ENCODE results near the gene SLC27A5. TPM values are rescaled to one million over a fixed set of nuclear protein-coding genes. Genes with fewer than 3 reads are reported as not detected.

Gene SLC27A5
- total and polyA plus RNA-seq, 2 of the 13 experiments (the other 11 are each of a cell fraction or from before 2014, with no cell fraction given): 30.3 to 40.2 TPM

- TF ChIP-seq PAWR (CRISPR knock-in tag; IDR thresholded peaks at IDR 0.05; ENCODE audit: borderline replicate concordance) (no peak), GLI4 (CRISPR knock-in tag; IDR thresholded peaks at IDR 0.05; ENCODE audit: borderline replicate concordance) (peak; percentile 75; the same call in 1 of the 2 replicates), MLXIP (CRISPR knock-in tag; IDR thresholded peaks at IDR 0.05; ENCODE audit: borderline replicate concordance) (0 out of 2 replicates have a peak, but pooled peaks have one; percentile 55), KLF16 (CRISPR knock-in tag; IDR thresholded peaks at IDR 0.05) (peak in 1 of 2 experiments; percentile 85; a peak in 2 of 4 replicates), DPF2 (CRISPR knock-in tag; IDR thresholded peaks at IDR 0.05; ENCODE audit: borderline replicate concordance, low read depth) (no peak), ZNF503 (CRISPR knock-in tag; IDR thresholded peaks at IDR 0.05) (peak; percentile 65; the same call in 1 of the 2 replicates), RFXANK (CRISPR knock-in tag; IDR thresholded peaks at IDR 0.05) (peak; percentile 55; the same call in 1 of the 2 replicates), ISL2 (CRISPR knock-in tag; IDR thresholded peaks at IDR 0.05) (peak; percentile 59), ZKSCAN1 (IDR thresholded peaks at IDR 0.05; ENCODE audit: low read length) (no peak), ZNF7 (CRISPR knock-in tag; IDR thresholded peaks at IDR 0.05) (no peak), ZNF124 (CRISPR knock-in tag; IDR thresholded peaks at IDR 0.05) (no peak), SALL1 (CRISPR knock-in tag; IDR thresholded peaks at IDR 0.05) (peak; percentile 49; the same call in 1 of the 2 replicates), ZSCAN20 (CRISPR knock-in tag; IDR thresholded peaks at IDR 0.05; ENCODE audit: borderline replicate concordance) (peak; percentile 49; the same call in 1 of the 2 replicates), ZNF121 (CRISPR knock-in tag; IDR thresholded peaks at IDR 0.05) (0 out of 2 replicates have a peak, but pooled peaks have one; percentile 5), ZNF335 (CRISPR knock-in tag; IDR thresholded peaks at IDR 0.05) (peak; percentile 93), CREBL2 (CRISPR knock-in tag; IDR thresholded peaks at IDR 0.05; ENCODE audit: borderline replicate concordance) (peak; percentile 21; the same call in 1 of the 2 replicates), CCDC6 (CRISPR knock-in tag; IDR thresholded peaks at IDR 0.05) (no peak), PHF8 (CRISPR knock-in tag; IDR thresholded peaks at IDR 0.05) (peak; percentile 76), PRDM15 (CRISPR knock-in tag; IDR thresholded peaks at IDR 0.05) (peak; percentile 46; the same call in 1 of the 2 replicates), EZH2 (conservative IDR thresholded peaks at IDR 0.05; ENCODE audit: low read depth, low read length) (no peak), NAIF1 (CRISPR knock-in tag; IDR thresholded peaks at IDR 0.05; ENCODE audit: borderline replicate concordance) (no peak)
Observed at GRCh38 chr19:58475714-58476497, 35.9 kb downstream of the SLC27A5 start, which contains the start of gene ZNF446 (continued).

Data from HepG2 (cell line).